Right lobe of liver (tissue), 6 donors: Measurements from ENCODE around the gene IFRD2. TPM values are rescaled to one million over a fixed set of nuclear protein-coding genes. Genes with fewer than 3 reads are reported as not detected.
"Not testable (repeated sequence)": the region's sequence is repeated elsewhere in the genome, so short reads cannot be mapped to it uniquely, and the experiment has no call there.

Experiments used
- ATAC-seq, 4 donors: fragments of 200-7000 bp; cut with Tn5 transposase; one replicate each; pipeline ENCODE4 v1.9.1; 2020; ENCODE audit warnings: mild to moderate bottlenecking in 4 of 4, moderate library complexity in 4 of 4
- DNase-seq, 3 donors: peaks; one replicate each; pipeline ENCODE4 v3.0.0-alpha.2; 2020
- H3K27ac ChIP-seq, 3 donors: fragments of 200-600 bp; one replicate each; pipeline ENCODE4 v1.8.0; 2022
- H3K27me3 ChIP-seq, 2 donors: fragments of 200-600 bp; one replicate each; pipeline ENCODE4 v1.8.0; 2022
- H3K36me3 ChIP-seq, 4 donors: fragments of 200-600 bp; sonication (generic) in 1 of 4; one replicate each; pipeline versions ENCODE4 v1.5.1 to v1.8.0; 2017 to 2022; ENCODE audit warnings: control low read depth in 1 of 4
- H3K4me1 ChIP-seq, 4 donors: fragments of 200-600 bp; sonication (generic) in 1 of 4; one replicate each; pipeline versions ENCODE4 v1.5.1 to v1.8.0; 2017 to 2022; ENCODE audit warnings: control low read depth in 1 of 4
- H3K4me3 ChIP-seq, 3 donors: fragments of 200-600 bp; one replicate each; pipeline ENCODE4 v1.8.0; 2022
- H3K9me3 ChIP-seq, 4 donors: fragments of 200-600 bp; sonication (generic) in 1 of 4; one replicate each; pipeline versions ENCODE4 v1.5.1 to v1.8.0; 2017 to 2022; ENCODE audit warnings: control low read depth in 1 of 4
- POLR2A ChIP-seq: fragments of 450-650 bp; IDR thresholded peaks from one replicate; pipeline ENCODE4 v1.6.1; 2017; ENCODE audit warnings: antibody characterized with exemption, mild to moderate bottlenecking
- WGBS: methylation state at CpG from one replicate; pipeline ENCODE4 v1.1.6; 2018; ENCODE audit warnings: low coverage, low lambda C conversion rate; ENCODE audit not compliant: insufficient coverage; ENCODE audit errors: missing lambda C conversion rate; 5-methylcytosine and 5-hydroxymethylcytosine counted together
- intact Hi-C, 2 donors: fragments of 100-400 bp; cut with DNase I; formaldehyde crosslinking; loops; one replicate each; pipeline versions ENCODE4 v1.11.2 to v1.14.1; 2022
- total RNA-seq, 6 experiments: library from RNA; depleted of rRNA in 2 of 6; stranded (reverse); fragments of >200 nt in 2 of 6; fragmentation: NEBNext Ultra II Directional in 3 of 6; extraction: Animal tissue kit (Norgen Biotek cat#: 25700) in 3 of 6; gene quantifications; one replicate each; pipeline versions ENCODE4 v1.1.0 to v1.2.4, GENCODE V29; 2016 to 2023
- TF ChIP-seq, protein P1 (sequence below), 4 donors: fragments of 200-600 bp in 3 of 4; fragments of 450-650 bp in 1 of 4; IDR thresholded peaks; one replicate each; pipeline versions ENCODE4 v1.5.1 to v1.8.0; 2016 to 2022; ENCODE audit warnings: antibody characterized with exemption in 4 of 4, mild to moderate bottlenecking in 2 of 4
- donor health status: DM: no; HTN: yes; CAD: no.
- donor health status: DM: no; HTN: no; CAD: no.
- donor health status: DM: no; HTN: no; CAD: no.
- donor health status: DM: no; HTN: yes; CAD: no.
- donor health status: DM: no; HTN: yes; CAD: no.

IFRD2 gene
- total RNA-seq, 6 experiments from 2014 or later, result 40.8 to 71.0 (median 56.3) TPM

DNA sequence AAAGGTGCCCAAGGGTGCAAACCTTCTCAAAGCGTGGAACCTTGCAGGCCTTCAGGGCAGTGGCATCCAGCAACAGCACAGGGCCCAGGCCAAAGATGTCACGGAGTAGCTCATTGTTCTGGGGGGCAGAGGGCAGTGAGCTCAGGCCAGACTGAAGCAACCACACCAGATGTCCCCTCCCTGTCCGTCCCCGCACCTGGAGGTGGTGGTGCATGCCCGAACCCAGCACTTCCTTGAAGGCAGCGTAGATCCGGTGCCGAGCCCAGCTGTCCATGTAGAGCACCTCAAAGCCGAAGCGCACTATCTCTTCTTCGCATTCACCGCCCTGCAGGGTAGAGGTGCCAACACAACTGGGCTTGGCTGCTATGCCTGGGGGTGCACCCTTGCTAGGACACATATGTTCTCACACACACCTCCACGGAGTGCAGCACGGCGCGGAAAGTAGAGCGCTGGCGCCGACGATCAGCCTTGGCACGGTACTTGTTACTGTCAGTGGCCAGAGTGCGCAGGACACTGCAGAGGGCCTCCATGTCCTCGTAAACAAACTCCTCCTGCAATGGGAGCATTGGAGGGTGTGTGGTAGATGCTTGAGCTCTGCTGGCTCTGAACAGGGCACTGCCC, 3.7 kb downstream of the IFRD2 start:
- no peak for TF ChIP-seq POLR2A
- TF ChIP-seq, protein P1, sequence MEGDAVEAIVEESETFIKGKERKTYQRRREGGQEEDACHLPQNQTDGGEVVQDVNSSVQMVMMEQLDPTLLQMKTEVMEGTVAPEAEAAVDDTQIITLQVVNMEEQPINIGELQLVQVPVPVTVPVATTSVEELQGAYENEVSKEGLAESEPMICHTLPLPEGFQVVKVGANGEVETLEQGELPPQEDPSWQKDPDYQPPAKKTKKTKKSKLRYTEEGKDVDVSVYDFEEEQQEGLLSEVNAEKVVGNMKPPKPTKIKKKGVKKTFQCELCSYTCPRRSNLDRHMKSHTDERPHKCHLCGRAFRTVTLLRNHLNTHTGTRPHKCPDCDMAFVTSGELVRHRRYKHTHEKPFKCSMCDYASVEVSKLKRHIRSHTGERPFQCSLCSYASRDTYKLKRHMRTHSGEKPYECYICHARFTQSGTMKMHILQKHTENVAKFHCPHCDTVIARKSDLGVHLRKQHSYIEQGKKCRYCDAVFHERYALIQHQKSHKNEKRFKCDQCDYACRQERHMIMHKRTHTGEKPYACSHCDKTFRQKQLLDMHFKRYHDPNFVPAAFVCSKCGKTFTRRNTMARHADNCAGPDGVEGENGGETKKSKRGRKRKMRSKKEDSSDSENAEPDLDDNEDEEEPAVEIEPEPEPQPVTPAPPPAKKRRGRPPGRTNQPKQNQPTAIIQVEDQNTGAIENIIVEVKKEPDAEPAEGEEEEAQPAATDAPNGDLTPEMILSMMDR (IDR thresholded peaks at IDR 0.05), result no peak
- ATAC-seq (no peak), DNase-seq (no peak)
- no peaks in the 10 kb centered on the region for H3K9me3 ChIP-seq
- H3K27ac ChIP-seq, result no peak overlapping the region
- H3K4me1 ChIP-seq, result peaks cover 0 to 13% (median 4%) of the 10 kb centered on the region in 4 donors
- no peak overlapping the region for H3K4me3 ChIP-seq
- intact Hi-C loops, result no loop called here
- 90% methylated on average over 2 of the region's 23 CpGs for WGBS
- H3K27me3 ChIP-seq, result no peaks in the 10 kb centered on the region
- peaks cover 0 to 29% (median 13%) of the 10 kb centered on the region in 4 donors for H3K36me3 ChIP-seq

DNA sequence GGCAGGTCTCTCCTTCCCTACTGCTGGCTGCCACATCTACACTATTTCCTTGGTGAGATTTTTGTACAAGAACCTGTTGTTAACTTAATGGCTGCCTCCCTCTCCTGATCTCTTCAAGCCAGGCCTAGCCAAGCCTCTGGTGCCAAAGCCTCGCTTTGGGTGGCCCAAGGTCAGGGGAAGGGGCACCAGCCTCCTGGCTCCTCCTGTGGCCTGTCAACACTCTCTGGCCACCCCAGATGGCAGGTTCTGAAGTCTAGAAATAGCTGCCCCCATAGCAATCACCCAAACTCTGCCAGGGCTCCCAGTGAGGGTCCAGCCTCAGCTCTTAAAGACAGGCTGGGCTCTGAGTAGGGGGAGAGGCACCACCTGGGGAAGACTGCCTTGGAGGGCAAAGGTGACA, 5.0 kb downstream of the IFRD2 start:
- Histone ChIP-seq H3K27me3 (no peaks in the 10 kb centered on the region), H3K36me3 (peaks cover 0 to 29% (median 13%) of the 10 kb centered on the region in 4 donors), H3K9me3 (no peaks in the 10 kb centered on the region), H3K4me1 (peaks cover 0 to 8% (median 2%) of the 10 kb centered on the region in 4 donors), H3K4me3 (no peak overlapping the region), H3K27ac (no peak overlapping the region)
- DNase-seq, result no peak
- WGBS, result no CpG with 5 or more reads among the region's 1 CpG
- no peak for ATAC-seq
- intact Hi-C loops, result no loop called here
- no peak for TF ChIP-seq POLR2A
- TF ChIP-seq, protein P1 (IDR thresholded peaks at IDR 0.05), result no peak

DNA sequence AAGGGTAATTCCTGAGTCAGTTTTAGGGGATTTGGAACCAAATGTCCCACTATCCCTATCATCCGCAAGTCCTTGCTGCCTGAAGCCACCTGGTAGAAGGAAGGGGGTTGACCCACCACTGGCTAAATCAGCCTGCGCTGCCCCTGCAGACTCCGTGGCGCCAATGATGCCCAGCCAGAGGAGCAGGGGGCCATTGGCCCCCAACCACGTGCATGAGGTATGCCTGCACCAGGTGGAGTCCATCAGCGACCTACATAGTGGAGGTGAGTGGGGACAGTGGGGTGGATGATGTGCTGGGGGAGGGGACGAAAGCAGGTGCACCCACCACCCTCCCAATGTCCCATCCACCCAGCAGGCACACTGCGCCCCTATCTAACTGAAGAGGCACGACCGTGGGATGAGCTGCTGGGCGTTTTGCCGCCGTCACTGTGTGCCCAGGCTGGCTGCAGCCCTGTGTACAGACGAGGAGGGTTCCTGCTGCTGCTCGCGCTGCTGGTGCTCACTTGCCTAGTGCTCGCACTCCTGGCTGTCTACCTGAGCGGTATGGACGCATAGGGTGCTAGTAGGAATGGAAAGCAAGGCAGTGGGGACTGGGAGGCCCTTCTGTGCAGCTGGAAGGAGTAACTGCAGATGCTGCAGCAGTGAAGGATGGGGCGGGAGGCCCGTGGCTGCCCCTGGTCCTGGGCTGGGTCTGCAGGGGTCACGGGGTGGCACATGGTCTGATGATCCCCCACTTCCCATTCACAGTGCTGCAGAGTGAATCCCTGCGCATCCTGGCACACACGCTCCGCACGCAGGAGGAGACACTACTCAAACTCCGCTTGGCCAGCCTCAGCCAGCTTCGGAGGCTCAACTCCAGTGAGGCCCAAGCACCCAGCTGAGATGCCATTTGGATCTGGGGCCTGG, 5.7 kb downstream of the IFRD2 start:
- ATAC-seq, result no peak
- Histone ChIP-seq H3K27me3 (no peaks in the 10 kb centered on the region), H3K9me3 (no peaks in the 10 kb centered on the region), H3K4me3 (no peak overlapping the region), H3K4me1 (peaks cover 0 to 8% (median 2%) of the 10 kb centered on the region in 4 donors), H3K36me3 (peaks cover 0 to 29% (median 13%) of the 10 kb centered on the region in 4 donors), H3K27ac (no peak overlapping the region)
- intact Hi-C loops, result no loop called here
- no peak for TF ChIP-seq POLR2A
- TF ChIP-seq, protein P1 (IDR thresholded peaks at IDR 0.05), result no peak
- no CpG with 5 or more reads among the region's 28 CpGs for WGBS
- no peak for DNase-seq

DNA sequence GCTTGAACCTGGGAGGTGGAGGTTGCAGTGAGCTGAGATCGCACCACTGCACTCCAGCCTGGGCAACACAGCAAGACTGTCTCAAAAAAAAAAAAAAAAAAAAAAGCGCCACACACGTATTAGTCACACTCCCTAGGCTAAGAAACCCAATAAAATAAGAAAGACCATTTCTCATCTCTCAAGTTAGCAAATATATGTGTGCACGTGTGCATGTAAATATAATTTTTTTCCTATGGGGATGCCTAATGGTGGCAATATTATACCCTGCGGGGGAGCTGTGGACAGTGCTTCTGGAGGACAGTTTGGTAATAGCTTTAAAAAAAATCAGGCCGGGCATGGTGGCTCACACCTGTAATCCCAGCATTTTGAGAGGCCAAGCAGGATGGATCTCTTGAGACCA, 8.1 kb downstream of the IFRD2 start:
- not testable (repeated sequence) for ATAC-seq, DNase-seq, H3K4me1 ChIP-seq, H3K9me3 ChIP-seq, H3K27ac ChIP-seq, H3K27me3 ChIP-seq, H3K4me3 ChIP-seq
- WGBS, result 88% methylated on average over 6 of the region's 6 CpGs
- peaks cover 0 to 18% (median 9%) of the 10 kb centered on the region in 4 donors for H3K36me3 ChIP-seq
- intact Hi-C loops, result loop anchor here in 1 of 2 donors (5.0 kb wide), 1 partner anchor 33 kb away; no protein-coding TSS in a partner anchor
